ENCODE results near the gene FKBP6. TPM values are rescaled to one million over a fixed set of nuclear protein-coding genes. Genes with fewer than 3 reads are reported as not detected.
"Not testable (repeated sequence)": the region's sequence is repeated elsewhere in the genome, so short reads cannot be mapped to it uniquely, and the experiment has no call there.

FKBP6 gene
- total RNA-seq, 2 donors from 2014 or later: not detected

DNA sequence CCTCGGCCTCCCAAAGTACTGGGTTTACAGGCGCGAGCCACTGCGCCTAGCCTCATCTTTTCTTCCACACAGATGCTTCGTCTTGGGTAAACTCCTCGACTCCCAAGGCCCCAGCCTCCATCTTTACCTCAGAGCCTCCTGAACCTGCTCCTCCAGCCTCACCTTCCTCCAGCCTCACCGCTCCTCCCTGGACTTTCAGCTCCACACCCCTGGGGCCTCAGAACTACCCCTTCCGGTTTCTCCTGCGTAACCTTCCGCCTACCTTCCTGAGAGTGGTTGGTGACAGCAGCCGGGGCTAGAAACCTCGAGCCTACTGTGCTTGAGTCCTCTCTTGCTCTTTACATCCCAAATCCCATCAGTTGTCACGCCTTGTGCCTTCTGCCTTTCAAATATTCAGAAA is 45.8 kb downstream of the FKBP6 start:
- Histone ChIP-seq H3K27me3 (peaks cover 0 to 3% of the 10 kb centered on the region in 2 donors), H3K4me3 (no peak overlapping the region), H3K4me1 (peaks cover 7% of the 10 kb centered on the region), H3K27ac (no peak overlapping the region), H3K9me3 (no peaks in the 10 kb centered on the region), H3K36me3 (replicated peaks in 1 of 2; ENCODE audit: insufficient read depth in 1 of 2, low read depth in 2 of 2) (no peaks in the 10 kb centered on the region)
- intact Hi-C loops (cut with DNase I): no loop called here
- DNase-seq: no peak
- WGBS, 2 donors: 77 to 79% methylated on average over 11 to 13 of the region's 13 CpGs
- no peak for ATAC-seq
- TF ChIP-seq, protein P1, sequence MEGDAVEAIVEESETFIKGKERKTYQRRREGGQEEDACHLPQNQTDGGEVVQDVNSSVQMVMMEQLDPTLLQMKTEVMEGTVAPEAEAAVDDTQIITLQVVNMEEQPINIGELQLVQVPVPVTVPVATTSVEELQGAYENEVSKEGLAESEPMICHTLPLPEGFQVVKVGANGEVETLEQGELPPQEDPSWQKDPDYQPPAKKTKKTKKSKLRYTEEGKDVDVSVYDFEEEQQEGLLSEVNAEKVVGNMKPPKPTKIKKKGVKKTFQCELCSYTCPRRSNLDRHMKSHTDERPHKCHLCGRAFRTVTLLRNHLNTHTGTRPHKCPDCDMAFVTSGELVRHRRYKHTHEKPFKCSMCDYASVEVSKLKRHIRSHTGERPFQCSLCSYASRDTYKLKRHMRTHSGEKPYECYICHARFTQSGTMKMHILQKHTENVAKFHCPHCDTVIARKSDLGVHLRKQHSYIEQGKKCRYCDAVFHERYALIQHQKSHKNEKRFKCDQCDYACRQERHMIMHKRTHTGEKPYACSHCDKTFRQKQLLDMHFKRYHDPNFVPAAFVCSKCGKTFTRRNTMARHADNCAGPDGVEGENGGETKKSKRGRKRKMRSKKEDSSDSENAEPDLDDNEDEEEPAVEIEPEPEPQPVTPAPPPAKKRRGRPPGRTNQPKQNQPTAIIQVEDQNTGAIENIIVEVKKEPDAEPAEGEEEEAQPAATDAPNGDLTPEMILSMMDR (IDR thresholded peaks at IDR 0.05): no peak
- no peak for TF ChIP-seq POLR2A (IDR thresholded peaks at IDR 0.05)

DNA sequence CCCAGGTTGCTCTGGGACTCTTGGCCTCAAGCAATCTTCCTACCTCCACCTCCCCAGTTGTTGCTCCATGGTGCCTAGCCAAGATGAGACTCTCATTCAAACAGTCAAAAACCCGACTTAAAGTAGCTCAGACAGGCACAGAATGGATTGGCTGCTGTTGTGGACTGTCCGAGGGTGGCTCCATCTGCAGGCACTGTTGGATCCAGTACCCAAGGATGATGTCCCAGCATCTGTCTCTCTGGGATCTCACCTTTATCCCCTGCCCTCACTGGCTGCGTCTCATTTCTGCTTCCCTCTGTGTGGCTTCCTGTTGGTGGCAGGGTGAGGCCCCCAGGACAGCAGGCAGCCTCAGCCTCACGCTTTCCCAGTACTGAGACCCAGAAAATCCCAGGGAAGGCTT is 48.3 kb downstream of the FKBP6 start:
- H3K4me1 ChIP-seq; DNase-seq; H3K27me3 ChIP-seq; H3K27ac ChIP-seq; H3K36me3 ChIP-seq (replicated peaks in 1 of 2; ENCODE audit: insufficient read depth in 1 of 2, low read depth in 2 of 2); H3K4me3 ChIP-seq; H3K9me3 ChIP-seq; intact Hi-C loops (cut with DNase I); ATAC-seq: not testable (repeated sequence)
- 63 to 100% methylated on average over 2 to 4 of the region's 4 CpGs for WGBS, 2 donors

DNA sequence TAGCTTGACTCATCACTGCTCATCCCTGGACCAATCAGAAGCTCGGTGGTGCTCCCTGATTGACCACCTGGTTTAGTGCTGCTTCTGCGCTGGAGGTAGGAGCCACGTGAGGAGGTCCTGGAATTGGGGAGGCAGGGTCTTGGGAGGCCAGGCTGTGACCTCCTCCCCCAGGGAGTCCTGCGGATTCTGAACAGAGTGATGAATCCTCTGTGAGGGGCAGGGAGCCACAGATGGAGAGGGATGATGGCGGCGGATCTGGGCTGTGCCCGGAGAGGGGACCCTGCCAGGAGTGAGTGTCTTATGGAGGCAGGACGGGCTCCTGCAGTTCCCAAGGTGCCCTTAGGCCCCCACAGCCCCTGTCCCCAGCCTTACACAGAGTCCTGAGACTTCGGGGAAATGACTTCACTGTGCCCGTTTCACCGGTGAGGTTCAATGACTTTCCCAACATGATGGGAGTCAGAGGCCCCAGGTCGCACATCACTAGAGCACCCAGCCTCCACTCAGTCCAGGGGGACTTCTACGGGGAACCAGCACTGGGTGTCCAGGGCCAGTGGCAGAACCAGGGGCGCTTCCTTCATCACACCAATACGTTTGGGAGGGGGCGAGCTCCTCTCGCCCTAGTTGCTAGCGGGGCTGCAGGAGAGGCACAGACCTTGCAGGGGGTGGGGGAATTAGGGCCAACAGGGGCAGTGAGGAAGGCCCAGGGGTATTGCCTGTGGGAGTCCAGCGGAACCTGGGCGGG is 48.9 kb downstream of the FKBP6 start:
- ATAC-seq (no peak), DNase-seq (no peak)

GRCh38 chr7:73377413-73378200 is 49.6 kb downstream of the FKBP6 start:
- ATAC-seq; H3K4me1 ChIP-seq; H3K36me3 ChIP-seq (replicated peaks in 1 of 2; ENCODE audit: insufficient read depth in 1 of 2, low read depth in 2 of 2); H3K27ac ChIP-seq; H3K4me3 ChIP-seq; H3K27me3 ChIP-seq; H3K9me3 ChIP-seq; intact Hi-C loops (cut with DNase I); DNase-seq: not testable (repeated sequence)
- WGBS, 2 donors: 6 to 8% methylated on average over 16 to 63 of the region's 68 CpGs

More for the DNA sequence above, 48.9 kb downstream of the FKBP6 start:
- no peak for TF ChIP-seq POLR2A (IDR thresholded peaks at IDR 0.05)
- TF ChIP-seq, protein P1 (IDR thresholded peaks at IDR 0.05): no peak
- no peak overlapping the region for H3K4me3 ChIP-seq
- peaks cover 7% of the 10 kb centered on the region for H3K4me1 ChIP-seq
- intact Hi-C loops (cut with DNase I): no loop called here
- H3K36me3 ChIP-seq (replicated peaks in 1 of 2; ENCODE audit: insufficient read depth in 1 of 2, low read depth in 2 of 2): no peaks in the 10 kb centered on the region
- no peak overlapping the region for H3K27ac ChIP-seq
- H3K9me3 ChIP-seq: no peaks in the 10 kb centered on the region
- 77 to 80% methylated on average over 7 to 20 of the region's 20 CpGs for WGBS, 2 donors
- peaks cover 0 to 3% of the 10 kb centered on the region in 2 donors for H3K27me3 ChIP-seq

DNA sequence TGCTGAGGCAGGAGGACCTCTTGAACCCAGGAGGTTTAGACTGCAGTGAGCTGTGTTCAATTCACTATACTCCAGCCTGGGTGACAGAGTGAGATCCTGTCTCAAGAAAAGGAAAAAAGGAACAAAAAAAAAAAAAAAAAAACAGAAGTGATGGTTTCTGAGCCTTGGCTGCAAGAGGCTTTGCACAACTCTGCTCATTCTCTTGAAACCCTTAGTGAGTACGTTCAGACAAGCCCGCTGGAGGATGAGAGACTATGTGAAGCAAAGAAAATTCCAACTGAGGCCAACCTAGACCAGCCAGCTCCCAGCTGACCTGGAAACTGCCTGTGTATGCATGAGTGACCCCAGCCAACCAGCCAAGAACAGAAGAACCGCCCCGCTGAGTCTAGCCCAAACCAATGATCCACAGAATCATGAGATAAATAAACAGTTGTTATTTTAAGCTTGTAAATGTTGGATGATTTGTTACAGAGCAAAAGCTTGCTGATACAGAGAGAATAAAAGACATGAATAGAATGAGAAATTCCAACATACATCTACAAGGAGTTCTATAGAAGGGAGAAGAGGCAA is 55.1 kb downstream of the FKBP6 start:
- Histone ChIP-seq H3K27ac (no peak overlapping the region), H3K36me3 (replicated peaks in 1 of 2; ENCODE audit: insufficient read depth in 1 of 2, low read depth in 2 of 2) (no peaks in the 10 kb centered on the region), H3K4me1 (peaks cover under 1% of the 10 kb centered on the region), H3K9me3 (peaks cover 0 to 7% (median 3%) of the 10 kb centered on the region in 3 donors), H3K4me3 (no peak overlapping the region), H3K27me3 (no peaks in the 10 kb centered on the region)
- intact Hi-C loops (cut with DNase I): no loop called here
- ATAC-seq (no peak), DNase-seq (no peak)
- WGBS, 2 donors: 76 to 91% methylated on average over 4 of the region's 4 CpGs
- TF ChIP-seq POLR2A (IDR thresholded peaks at IDR 0.05): no peak
- TF ChIP-seq, protein P1 (IDR thresholded peaks at IDR 0.05): no peak
